Measurements from ENCODE around the gene DENND1A.
A peak's percentile ranks its signal among the peaks of the same experiment; 100 is the strongest.
"Not testable (repeated sequence)": the region's sequence is repeated elsewhere in the genome, so short reads cannot be mapped to it uniquely, and the experiment has no call there.

The DENND1A gene

GRCh38 chr9:123922911-123923310 lies 7.0 kb downstream of the DENND1A start:
- TF ChIP-seq GATA1 (IDR thresholded peaks at IDR 0.05; ENCODE audit: low read depth, low read length) = no peak
- TF ChIP-seq POLR2A (IDR thresholded peaks at IDR 0.05; ENCODE audit: low read length) = no peak
- DNase-seq = no peak

GRCh38 chr9:123922431-123922830 lies 7.5 kb downstream of the DENND1A start:
- TF ChIP-seq POLR2A (IDR thresholded peaks at IDR 0.05; ENCODE audit: low read length) = no peak
- no peak for TF ChIP-seq GATA1 (IDR thresholded peaks at IDR 0.05; ENCODE audit: low read depth, low read length)
- DNase-seq = no peak

GRCh38 chr9:123914517-123915196 lies 15.3 kb downstream of the DENND1A start:
- TF ChIP-seq GATA1 (IDR thresholded peaks at IDR 0.05; ENCODE audit: low read depth, low read length) (no peak), POLR2A (IDR thresholded peaks at IDR 0.05; ENCODE audit: low read length) (no peak)
- no peak for DNase-seq

GRCh38 chr9:123912167-123912897 lies 17.6 kb downstream of the DENND1A start:
- no peak for TF ChIP-seq GATA1 (IDR thresholded peaks at IDR 0.05; ENCODE audit: low read depth, low read length)
- TF ChIP-seq POLR2A (IDR thresholded peaks at IDR 0.05; ENCODE audit: low read length) = no peak

GRCh38 chr9:123911024-123911423 lies 18.9 kb downstream of the DENND1A start:
- TF ChIP-seq GATA1 (IDR thresholded peaks at IDR 0.05; ENCODE audit: low read depth, low read length) = no peak
- no peak for TF ChIP-seq POLR2A (IDR thresholded peaks at IDR 0.05; ENCODE audit: low read length)
- no peak for DNase-seq

More at GRCh38 chr9:123912167-123912897, 17.6 kb downstream of the DENND1A start:
- no peak for DNase-seq

GRCh38 chr9:123909192-123909591 lies 20.7 kb downstream of the DENND1A start:
- not testable (repeated sequence) for DNase-seq

- not testable (repeated sequence) for DNase-seq
These were observed 26.4 kb downstream of the DENND1A start for GRCh38 chr9:123903550-123903949.

GRCh38 chr9:123894822-123895221 lies 35.1 kb downstream of the DENND1A start:
- DNase-seq = no peak
- TF ChIP-seq POLR2A (IDR thresholded peaks at IDR 0.05; ENCODE audit: low read length) = no peak
- no peak for TF ChIP-seq GATA1 (IDR thresholded peaks at IDR 0.05; ENCODE audit: low read depth, low read length)

- DNase-seq = no peak
- TF ChIP-seq GATA1 (IDR thresholded peaks at IDR 0.05; ENCODE audit: low read depth, low read length) (no peak), POLR2A (IDR thresholded peaks at IDR 0.05; ENCODE audit: low read length) (no peak)
These were observed 36.0 kb downstream of the DENND1A start for GRCh38 chr9:123893831-123894460.

GRCh38 chr9:123893115-123893514 lies 36.8 kb downstream of the DENND1A start:
- DNase-seq = no peak
- TF ChIP-seq POLR2A (IDR thresholded peaks at IDR 0.05; ENCODE audit: low read length) = no peak
- TF ChIP-seq GATA1 (IDR thresholded peaks at IDR 0.05; ENCODE audit: low read depth, low read length) = no peak

- no peak for TF ChIP-seq POLR2A (IDR thresholded peaks at IDR 0.05; ENCODE audit: low read length)
- no peak for TF ChIP-seq GATA1 (IDR thresholded peaks at IDR 0.05; ENCODE audit: low read depth, low read length)
- DNase-seq = no peak
These were observed 42.1 kb downstream of the DENND1A start for GRCh38 chr9:123887837-123888236.

- DNase-seq = peak in 1 of 2 experiments; percentile 12
These were observed 44.1 kb downstream of the DENND1A start for GRCh38 chr9:123885834-123886233.

GRCh38 chr9:123883634-123884033 lies 46.3 kb downstream of the DENND1A start:
- DNase-seq = no peak
- no peak for TF ChIP-seq POLR2A (IDR thresholded peaks at IDR 0.05; ENCODE audit: low read length)
- TF ChIP-seq GATA1 (IDR thresholded peaks at IDR 0.05; ENCODE audit: low read depth, low read length) = no peak

- DNase-seq = no peak
- TF ChIP-seq GATA1 (IDR thresholded peaks at IDR 0.05; ENCODE audit: low read depth, low read length) (no peak), POLR2A (IDR thresholded peaks at IDR 0.05; ENCODE audit: low read length) (no peak)
These were observed 48.3 kb downstream of the DENND1A start for GRCh38 chr9:123881604-123882003.

GRCh38 chr9:123880420-123880819 lies 49.5 kb downstream of the DENND1A start:
- no peak for DNase-seq
- TF ChIP-seq POLR2A (IDR thresholded peaks at IDR 0.05; ENCODE audit: low read length) (no peak), GATA1 (IDR thresholded peaks at IDR 0.05; ENCODE audit: low read depth, low read length) (no peak)
